Transverse colon (tissue), 4 donors: ENCODE results near the gene PDGFC. TPM values are rescaled to one million over a fixed set of nuclear protein-coding genes. Genes with fewer than 3 reads are reported as not detected.
"Not testable (repeated sequence)": the region's sequence is repeated elsewhere in the genome, so short reads cannot be mapped to it uniquely, and the experiment has no call there.

Experiments
- DNase-seq: peaks from one replicate; pipeline ENCODE4 v3.0.0-alpha.2; 2019
- H3K27ac ChIP-seq, 4 donors: fragments of 200-600 bp; sonication (generic); 2 replicates each; pipeline ENCODE4 v1.5.1; 2016 to 2018; ENCODE audit warnings: inconsistent platforms in 4 of 4
- H3K27me3 ChIP-seq: fragments of 200-600 bp; sonication (generic); 2 replicates; pipeline ENCODE4 v1.5.1; 2017; ENCODE audit warnings: inconsistent platforms
- H3K36me3 ChIP-seq, 4 donors: fragments of 200-600 bp; sonication (generic); 2 replicates each; pipeline ENCODE4 v1.5.1; 2017 to 2019; ENCODE audit warnings: inconsistent platforms in 4 of 4
- H3K4me1 ChIP-seq, 4 donors: fragments of 200-600 bp; sonication (generic); 2 replicates each; pipeline ENCODE4 v1.5.1; 2017 to 2020; ENCODE audit warnings: inconsistent platforms in 4 of 4
- H3K4me3 ChIP-seq, 4 donors: fragments of 200-600 bp; sonication (generic); 1 replicate in 1 of 4; 2 replicates in 3 of 4; pipeline versions ENCODE4 v1.5.1 to v1.6.1; 2017 to 2019; ENCODE audit warnings: inconsistent platforms in 4 of 4
- H3K9me3 ChIP-seq, 2 donors: fragments of 200-600 bp; sonication (generic); 2 replicates each; pipeline ENCODE4 v1.5.1; 2017 to 2019; ENCODE audit warnings: inconsistent platforms in 2 of 2
- EP300 ChIP-seq: sonication (generic); formaldehyde crosslinking; IDR thresholded peaks from one replicate; pipeline ENCODE4 v1.6.1; 2017; ENCODE audit warnings: antibody characterized with exemption, low read depth
- POLR2A ChIP-seq: fragments of 450-650 bp; IDR thresholded peaks from one replicate; pipeline ENCODE4 v1.6.1; 2016; ENCODE audit warnings: antibody characterized with exemption, mild to moderate bottlenecking, moderate library complexity
- POLR2AphosphoS5 ChIP-seq, 3 donors: sonication (generic); formaldehyde crosslinking; IDR thresholded peaks; one replicate each; pipeline ENCODE4 v1.6.1; 2016; ENCODE audit warnings: antibody characterized with exemption in 3 of 3
- WGBS, 2 donors: methylation state at CpG; one replicate each; pipeline ENCODE4 v1.1.5; 2018; ENCODE audit warnings: low coverage in 1 of 2; 5-methylcytosine and 5-hydroxymethylcytosine counted together
- in situ Hi-C, 4 donors: fragments of 200-750 bp; cut with MboI; loops; one replicate each; pipeline versions ENCODE4 v1.15.0 to v1.15.1; 2017; ENCODE audit warnings: low sequenced_read_pairs in 3 of 4, low pct_ligation_motif_present in 1 of 4, low pct_unique_long_range_greater_than_20kb in 1 of 4
- intact Hi-C: fragments of 100-400 bp; cut with DNase I; formaldehyde crosslinking; loops from one replicate; pipeline ENCODE4 v1.15.1; 2023; ENCODE audit warnings: low total_unique reads
- total RNA-seq, 4 donors: library from RNA; depleted of rRNA; stranded (reverse); fragments of >200 nt; gene quantifications; one replicate each; pipeline ENCODE4 v1.1.0, GENCODE V29; 2016
- TF ChIP-seq, protein P1 (sequence below), 5 experiments: fragments of 200-600 bp in 3 of 5; fragments of 450-650 bp in 2 of 5; sonication (generic) in 3 of 5; IDR thresholded peaks; 1 replicate in 2 of 5; 2 replicates in 3 of 5; pipeline ENCODE4 v1.5.1; 2016 to 2017; ENCODE audit warnings: antibody characterized with exemption in 5 of 5, inconsistent platforms in 3 of 5, mild to moderate bottlenecking in 2 of 5, moderate library complexity in 1 of 5

The PDGFC gene
- total RNA-seq, 4 donors from 2014 or later, result 0.40 to 20.6 (median 7.5) TPM

DNA sequence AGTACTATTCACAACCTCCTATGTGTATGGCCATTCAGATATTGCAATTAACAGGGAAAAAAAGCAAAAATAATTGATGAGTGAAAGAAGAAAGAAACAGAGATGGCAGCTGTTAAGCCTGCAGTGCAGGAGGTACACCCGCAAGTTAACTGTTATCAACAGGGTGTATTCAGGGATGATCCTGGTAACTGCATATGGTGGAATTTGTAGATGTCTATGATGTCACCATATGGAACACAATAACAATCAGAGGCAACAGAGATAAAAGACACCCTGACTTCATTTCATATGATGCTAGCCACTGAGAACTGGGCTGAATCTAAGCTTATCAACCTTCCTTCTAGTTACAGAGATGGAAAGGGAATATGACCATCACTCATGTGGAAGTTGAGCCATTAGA is 96.5 kb downstream of the PDGFC start:
- Histone ChIP-seq H3K27me3 (no peaks in the 10 kb centered on the region), H3K36me3 (no peaks in the 10 kb centered on the region), H3K9me3 (no peaks in the 10 kb centered on the region), H3K4me1 (no peaks in the 10 kb centered on the region), H3K27ac (no peak overlapping the region), H3K4me3 (no peak overlapping the region)
- intact Hi-C loops, result no loop called here
- TF ChIP-seq EP300 (no peak), POLR2AphosphoS5 (IDR thresholded peaks at IDR 0.05) (no peak), POLR2A (no peak)
- TF ChIP-seq, protein P1, sequence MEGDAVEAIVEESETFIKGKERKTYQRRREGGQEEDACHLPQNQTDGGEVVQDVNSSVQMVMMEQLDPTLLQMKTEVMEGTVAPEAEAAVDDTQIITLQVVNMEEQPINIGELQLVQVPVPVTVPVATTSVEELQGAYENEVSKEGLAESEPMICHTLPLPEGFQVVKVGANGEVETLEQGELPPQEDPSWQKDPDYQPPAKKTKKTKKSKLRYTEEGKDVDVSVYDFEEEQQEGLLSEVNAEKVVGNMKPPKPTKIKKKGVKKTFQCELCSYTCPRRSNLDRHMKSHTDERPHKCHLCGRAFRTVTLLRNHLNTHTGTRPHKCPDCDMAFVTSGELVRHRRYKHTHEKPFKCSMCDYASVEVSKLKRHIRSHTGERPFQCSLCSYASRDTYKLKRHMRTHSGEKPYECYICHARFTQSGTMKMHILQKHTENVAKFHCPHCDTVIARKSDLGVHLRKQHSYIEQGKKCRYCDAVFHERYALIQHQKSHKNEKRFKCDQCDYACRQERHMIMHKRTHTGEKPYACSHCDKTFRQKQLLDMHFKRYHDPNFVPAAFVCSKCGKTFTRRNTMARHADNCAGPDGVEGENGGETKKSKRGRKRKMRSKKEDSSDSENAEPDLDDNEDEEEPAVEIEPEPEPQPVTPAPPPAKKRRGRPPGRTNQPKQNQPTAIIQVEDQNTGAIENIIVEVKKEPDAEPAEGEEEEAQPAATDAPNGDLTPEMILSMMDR (IDR thresholded peaks at IDR 0.05), result no peak
- WGBS, 2 donors, result 97% methylated on average over 1 of the region's 1 CpG; no CpG with 5 or more reads in 1 of the 2 donors
- DNase-seq, result no peak
- in situ Hi-C loops, result no loop called here

GRCh38 chr4:156873799-156874198 is 97.8 kb downstream of the PDGFC start:
- WGBS, 2 donors, result 78 to 79% methylated on average over 3 of the region's 3 CpGs

GRCh38 chr4:156870861-156871260 is 100.7 kb downstream of the PDGFC start:
- H3K4me3 ChIP-seq, result no peak overlapping the region
- H3K4me1 ChIP-seq, result peaks cover 0 to 3% (median 0%) of the 10 kb centered on the region in 4 donors
- DNase-seq, result no peak
- TF ChIP-seq, protein P1 (IDR thresholded peaks at IDR 0.05), result no peak
- TF ChIP-seq POLR2AphosphoS5 (IDR thresholded peaks at IDR 0.05) (no peak), EP300 (no peak), POLR2A (no peak)
- H3K9me3 ChIP-seq, result no peaks in the 10 kb centered on the region
- in situ Hi-C loops (no loop called here), intact Hi-C loops (no loop called here)
- H3K27me3 ChIP-seq, result no peaks in the 10 kb centered on the region
- 67 to 85% methylated on average over 3 of the region's 3 CpGs for WGBS, 2 donors
- H3K36me3 ChIP-seq, result no peaks in the 10 kb centered on the region
- no peak overlapping the region for H3K27ac ChIP-seq

More at GRCh38 chr4:156873799-156874198, 97.8 kb downstream of the PDGFC start:
- Histone ChIP-seq H3K27me3 (no peaks in the 10 kb centered on the region), H3K36me3 (no peaks in the 10 kb centered on the region), H3K9me3 (no peaks in the 10 kb centered on the region), H3K4me1 (peaks cover 0 to under 1% (median 0%) of the 10 kb centered on the region in 4 donors), H3K4me3 (no peak overlapping the region), H3K27ac (no peak overlapping the region)
- in situ Hi-C loops (no loop called here), intact Hi-C loops (no loop called here)
- DNase-seq, result no peak
- no peak for TF ChIP-seq POLR2AphosphoS5 (IDR thresholded peaks at IDR 0.05)
- no peak for TF ChIP-seq EP300
- no peak for TF ChIP-seq POLR2A
- TF ChIP-seq, protein P1 (IDR thresholded peaks at IDR 0.05), result no peak

DNA sequence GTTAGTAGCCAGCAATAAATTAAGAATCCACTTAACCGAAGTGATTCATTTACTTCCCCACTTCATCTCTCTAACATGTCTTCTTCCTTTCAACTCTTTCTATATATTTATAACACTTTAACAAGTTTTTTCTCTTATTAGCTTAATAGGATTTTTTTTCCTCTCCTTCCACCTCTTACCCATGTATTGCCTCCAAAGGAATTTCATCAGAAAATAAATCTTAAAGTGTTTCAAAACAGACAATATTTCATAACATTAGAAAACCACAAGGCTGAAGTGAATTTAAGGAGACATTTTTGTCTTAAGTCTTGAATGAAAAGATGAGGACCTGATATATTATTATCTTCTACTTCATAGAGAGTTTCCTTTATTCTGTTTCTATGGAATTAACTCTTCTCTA is 101.5 kb downstream of the PDGFC start:
- Histone ChIP-seq H3K27me3 (no peaks in the 10 kb centered on the region), H3K36me3 (no peaks in the 10 kb centered on the region), H3K27ac (no peak overlapping the region), H3K4me1 (peaks cover 0 to 3% (median 0%) of the 10 kb centered on the region in 4 donors), H3K4me3 (no peak overlapping the region), H3K9me3 (no peaks in the 10 kb centered on the region)
- TF ChIP-seq, protein P1 (IDR thresholded peaks at IDR 0.05), result no peak
- no peak for TF ChIP-seq POLR2A
- no peak for TF ChIP-seq POLR2AphosphoS5 (IDR thresholded peaks at IDR 0.05)
- TF ChIP-seq EP300, result no peak
- 72 to 94% methylated on average over 1 of the region's 1 CpG for WGBS, 2 donors
- DNase-seq, result no peak
- in situ Hi-C loops, result no loop called here
- intact Hi-C loops, result no loop called here

- H3K36me3 ChIP-seq, H3K4me1 ChIP-seq, DNase-seq, in situ Hi-C loops, H3K4me3 ChIP-seq, H3K9me3 ChIP-seq, intact Hi-C loops, H3K27me3 ChIP-seq, H3K27ac ChIP-seq: not testable (repeated sequence)
- 87 to 90% methylated on average over 2 of the region's 2 CpGs for WGBS, 2 donors
These were observed 105.5 kb downstream of the PDGFC start for GRCh38 chr4:156866088-156866487.
